ENCODE measurements around the gene SNAI3. TPM values are rescaled to one million over a fixed set of nuclear protein-coding genes. Genes with fewer than 3 reads are reported as not detected.

The SNAI3 gene
- polyA plus RNA-seq, 1 donor from 2014 or later: not detected

DNA sequence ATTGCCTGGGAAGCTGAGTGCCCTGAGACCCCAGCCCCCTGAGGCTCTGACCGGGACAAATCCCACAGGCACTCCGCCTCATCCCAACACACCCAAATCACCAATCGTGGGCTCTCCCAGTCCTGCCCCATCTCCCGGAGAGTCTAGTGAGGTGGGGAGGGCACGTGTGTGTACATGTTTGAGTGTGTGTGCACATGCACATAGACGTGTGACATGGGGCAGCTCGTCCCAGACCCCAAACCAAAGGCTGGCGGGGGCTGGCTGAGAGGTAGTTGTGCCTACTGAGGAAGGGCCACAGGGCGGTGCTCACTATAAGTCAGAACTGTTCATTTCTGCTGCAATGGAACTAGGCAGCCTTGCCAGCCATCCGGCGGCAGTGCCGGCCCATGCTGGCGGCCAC is 8.6 kb downstream of the SNAI3 start:
- no peaks in the 10 kb centered on the region for H3K9me2 ChIP-seq (ENCODE audit: insufficient read depth, low read length)
- H3K9ac ChIP-seq (ENCODE audit: low read length): no peak overlapping the region
- no peaks in the 10 kb centered on the region for H3F3A ChIP-seq (ENCODE audit: insufficient read depth, low read length, poor library complexity, severe bottlenecking)
- H3K9me3 ChIP-seq (ENCODE audit: low read length): no peaks in the 10 kb centered on the region
- H3K4me3 ChIP-seq (ENCODE audit: low read length): no peak overlapping the region
- no peaks in the 10 kb centered on the region for H4K20me1 ChIP-seq (ENCODE audit: insufficient read depth)
- no peaks in the 10 kb centered on the region for H3K36me3 ChIP-seq (ENCODE audit: insufficient read depth, low read length)
- H3K4me2 ChIP-seq (ENCODE audit: low read length): no peak overlapping the region
- TF ChIP-seq EZH2 (IDR thresholded peaks at IDR 0.05; ENCODE audit: borderline replicate concordance, insufficient read depth, low read length, poor library complexity, severe bottlenecking) (no peak), EP300 (conservative IDR thresholded peaks at IDR 0.05; ENCODE audit: poor library complexity, severe bottlenecking) (no peak), POLR2AphosphoS5 (IDR thresholded peaks at IDR 0.05) (no peak), TAF1 (IDR thresholded peaks at IDR 0.05; ENCODE audit: low read depth) (no peak), RAD21 (conservative IDR thresholded peaks at IDR 0.05) (no peak), SMC3 (conservative IDR thresholded peaks at IDR 0.05; ENCODE audit: poor library complexity) (no peak), MXI1 (conservative IDR thresholded peaks at IDR 0.05; ENCODE audit: poor library complexity, severe bottlenecking) (no peak), REST (IDR thresholded peaks at IDR 0.05; ENCODE audit: borderline replicate concordance) (no peak)
- TF ChIP-seq, protein P1, sequence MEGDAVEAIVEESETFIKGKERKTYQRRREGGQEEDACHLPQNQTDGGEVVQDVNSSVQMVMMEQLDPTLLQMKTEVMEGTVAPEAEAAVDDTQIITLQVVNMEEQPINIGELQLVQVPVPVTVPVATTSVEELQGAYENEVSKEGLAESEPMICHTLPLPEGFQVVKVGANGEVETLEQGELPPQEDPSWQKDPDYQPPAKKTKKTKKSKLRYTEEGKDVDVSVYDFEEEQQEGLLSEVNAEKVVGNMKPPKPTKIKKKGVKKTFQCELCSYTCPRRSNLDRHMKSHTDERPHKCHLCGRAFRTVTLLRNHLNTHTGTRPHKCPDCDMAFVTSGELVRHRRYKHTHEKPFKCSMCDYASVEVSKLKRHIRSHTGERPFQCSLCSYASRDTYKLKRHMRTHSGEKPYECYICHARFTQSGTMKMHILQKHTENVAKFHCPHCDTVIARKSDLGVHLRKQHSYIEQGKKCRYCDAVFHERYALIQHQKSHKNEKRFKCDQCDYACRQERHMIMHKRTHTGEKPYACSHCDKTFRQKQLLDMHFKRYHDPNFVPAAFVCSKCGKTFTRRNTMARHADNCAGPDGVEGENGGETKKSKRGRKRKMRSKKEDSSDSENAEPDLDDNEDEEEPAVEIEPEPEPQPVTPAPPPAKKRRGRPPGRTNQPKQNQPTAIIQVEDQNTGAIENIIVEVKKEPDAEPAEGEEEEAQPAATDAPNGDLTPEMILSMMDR (IDR thresholded peaks at IDR 0.05; ENCODE audit: poor library complexity, severe bottlenecking): no peak
- H3K27me3 ChIP-seq (ENCODE audit: insufficient read depth, low read depth, low read length): no peaks in the 10 kb centered on the region
- no peaks in the 10 kb centered on the region for H3K79me2 ChIP-seq (replicated peaks; ENCODE audit: insufficient read depth, low read length)
- H2AFZ ChIP-seq (ENCODE audit: low read depth, low read length): no peak overlapping the region
- no peak overlapping the region for H3K27ac ChIP-seq (ENCODE audit: low read length)

DNA sequence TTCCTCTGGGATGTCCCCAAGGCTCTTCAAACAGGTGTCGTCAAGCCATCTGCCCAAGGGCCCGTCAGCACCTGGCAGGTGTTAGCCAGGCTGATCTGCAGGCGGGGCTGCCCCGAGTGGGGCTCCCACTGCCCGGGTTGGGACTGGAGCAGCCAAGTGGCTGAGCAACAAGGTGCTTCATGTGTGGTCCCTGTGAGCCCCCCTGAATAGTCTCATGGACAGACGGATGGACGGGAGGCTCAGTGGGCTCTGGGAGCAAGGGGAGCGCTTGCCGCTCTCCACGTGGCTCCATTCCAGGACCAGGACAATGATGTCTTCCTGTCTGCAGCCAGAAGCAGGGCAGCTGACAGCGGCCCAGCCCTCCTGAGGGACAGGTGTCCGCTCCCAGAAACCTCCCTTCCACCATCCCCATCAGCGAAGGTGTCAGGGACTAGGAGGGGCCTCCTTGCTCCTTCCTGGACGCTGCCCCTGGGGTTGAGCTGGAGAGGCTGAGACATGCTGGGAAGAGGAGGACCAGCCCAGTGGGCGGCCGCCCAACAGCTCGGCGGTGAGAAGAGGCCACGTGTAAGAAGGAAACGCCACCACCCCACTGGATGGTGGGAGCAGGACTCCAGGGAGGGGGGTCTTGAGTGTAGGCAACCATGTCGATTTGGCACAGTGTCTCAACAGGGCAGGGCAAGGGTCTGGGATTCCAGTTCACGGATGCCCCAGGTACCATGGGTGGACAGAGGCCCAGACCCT is 9.6 kb downstream of the SNAI3 start:
- Histone ChIP-seq H3K27me3 (ENCODE audit: insufficient read depth, low read depth, low read length) (no peaks in the 10 kb centered on the region), H2AFZ (ENCODE audit: low read depth, low read length) (no peak overlapping the region), H4K20me1 (ENCODE audit: insufficient read depth) (no peaks in the 10 kb centered on the region), H3K9me3 (ENCODE audit: low read length) (no peaks in the 10 kb centered on the region), H3K9me2 (ENCODE audit: insufficient read depth, low read length) (no peaks in the 10 kb centered on the region), H3F3A (ENCODE audit: insufficient read depth, low read length, poor library complexity, severe bottlenecking) (no peaks in the 10 kb centered on the region), H3K27ac (ENCODE audit: low read length) (no peak overlapping the region), H3K4me3 (ENCODE audit: low read length) (no peak overlapping the region), H3K79me2 (replicated peaks; ENCODE audit: insufficient read depth, low read length) (no peaks in the 10 kb centered on the region), H3K9ac (ENCODE audit: low read length) (no peak overlapping the region), H3K4me2 (ENCODE audit: low read length) (no peak overlapping the region), H3K36me3 (ENCODE audit: insufficient read depth, low read length) (no peaks in the 10 kb centered on the region)
- no peak for TF ChIP-seq SMC3 (conservative IDR thresholded peaks at IDR 0.05; ENCODE audit: poor library complexity)
- no peak for TF ChIP-seq EP300 (conservative IDR thresholded peaks at IDR 0.05; ENCODE audit: poor library complexity, severe bottlenecking)
- no peak for TF ChIP-seq REST (IDR thresholded peaks at IDR 0.05; ENCODE audit: borderline replicate concordance)
- TF ChIP-seq POLR2AphosphoS5 (IDR thresholded peaks at IDR 0.05): no peak
- no peak for TF ChIP-seq RAD21 (conservative IDR thresholded peaks at IDR 0.05)
- no peak for TF ChIP-seq TAF1 (IDR thresholded peaks at IDR 0.05; ENCODE audit: low read depth)
- TF ChIP-seq MXI1 (conservative IDR thresholded peaks at IDR 0.05; ENCODE audit: poor library complexity, severe bottlenecking): no peak
- TF ChIP-seq EZH2 (IDR thresholded peaks at IDR 0.05; ENCODE audit: borderline replicate concordance, insufficient read depth, low read length, poor library complexity, severe bottlenecking): no peak
- TF ChIP-seq, protein P1 (IDR thresholded peaks at IDR 0.05; ENCODE audit: poor library complexity, severe bottlenecking): no peak
